Putamen (tissue), 1 donor: Measurements from ENCODE around the gene RPTOR.

Experiments used
- DNase-seq: peaks from one replicate; pipeline ENCODE4 v3.0.0-alpha.2; 2016; ENCODE audit warnings: low spot score

Gene RPTOR

DNA sequence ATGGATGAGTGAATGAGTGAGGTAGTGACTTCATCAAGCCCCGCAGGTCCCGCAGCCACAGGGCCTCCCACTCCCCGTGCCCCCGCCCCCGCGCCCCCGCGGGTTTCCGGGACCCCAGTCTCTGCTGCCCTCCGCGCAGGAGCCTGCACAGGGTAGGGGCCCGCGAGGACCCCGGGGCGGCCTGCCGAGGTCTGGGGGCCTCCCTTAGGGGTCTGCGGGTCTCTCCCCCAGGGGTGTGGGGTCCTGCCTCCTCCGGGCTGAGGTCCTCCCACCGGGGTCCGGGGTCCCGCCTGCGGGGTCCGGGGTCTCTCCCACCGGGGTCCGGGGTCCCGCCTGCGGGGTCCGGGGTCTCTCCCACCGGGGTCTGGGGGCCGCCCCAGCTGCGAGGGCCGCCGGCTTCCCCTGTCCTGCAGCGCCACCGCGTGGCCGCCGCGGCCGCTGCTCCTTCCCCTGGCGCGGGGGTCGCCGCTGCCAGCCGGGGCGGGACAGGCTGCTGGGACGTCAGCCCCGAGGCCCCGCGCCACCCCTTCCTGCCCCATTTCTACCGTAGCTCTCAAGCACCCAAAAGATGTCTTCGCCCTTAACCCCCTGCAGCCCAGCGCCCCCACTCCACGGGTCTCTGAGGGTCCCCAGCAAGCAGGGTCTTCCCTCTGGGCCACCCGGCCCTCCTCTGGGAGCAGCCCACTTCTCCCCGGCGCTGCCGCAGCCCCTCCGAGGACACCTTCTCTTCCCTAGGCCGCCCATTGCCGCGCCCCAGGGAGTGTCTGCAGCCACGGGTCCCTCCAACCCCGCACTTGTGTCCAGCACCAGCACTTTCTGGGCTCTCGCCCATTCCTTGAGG is 436.6 kb downstream of the RPTOR start:
- DNase-seq, result no peak

GRCh38 chr17:80981929-80982425 is 437.3 kb downstream of the RPTOR start:
- DNase-seq, result no peak

DNA sequence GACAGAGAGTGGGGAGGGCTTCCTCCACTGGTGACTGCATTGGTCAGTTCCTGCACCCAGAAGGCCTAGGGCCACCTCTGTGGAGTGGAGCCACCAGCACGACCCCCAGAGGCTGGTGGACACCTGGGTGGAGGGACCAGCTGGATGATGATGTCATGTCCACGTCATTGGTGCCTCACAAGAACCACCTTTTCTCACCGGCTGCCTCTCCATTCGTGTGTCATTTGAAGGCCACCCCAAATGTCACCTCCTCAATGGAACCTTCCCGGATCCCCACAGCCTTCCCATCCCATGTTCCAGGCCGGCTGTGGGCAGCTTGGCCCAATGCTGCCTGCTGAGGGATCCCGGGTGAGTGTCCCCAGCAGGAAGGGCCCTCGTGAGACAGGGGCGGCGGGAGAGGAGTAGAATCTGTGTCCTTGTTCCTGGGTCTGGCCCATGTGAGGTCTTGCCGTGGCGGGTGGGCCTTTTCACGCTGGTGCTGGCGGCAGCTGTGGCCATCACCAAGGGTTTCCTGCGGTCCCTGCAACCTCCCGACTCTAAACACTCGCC is 437.9 kb downstream of the RPTOR start:
- DNase-seq, result no peak

DNA sequence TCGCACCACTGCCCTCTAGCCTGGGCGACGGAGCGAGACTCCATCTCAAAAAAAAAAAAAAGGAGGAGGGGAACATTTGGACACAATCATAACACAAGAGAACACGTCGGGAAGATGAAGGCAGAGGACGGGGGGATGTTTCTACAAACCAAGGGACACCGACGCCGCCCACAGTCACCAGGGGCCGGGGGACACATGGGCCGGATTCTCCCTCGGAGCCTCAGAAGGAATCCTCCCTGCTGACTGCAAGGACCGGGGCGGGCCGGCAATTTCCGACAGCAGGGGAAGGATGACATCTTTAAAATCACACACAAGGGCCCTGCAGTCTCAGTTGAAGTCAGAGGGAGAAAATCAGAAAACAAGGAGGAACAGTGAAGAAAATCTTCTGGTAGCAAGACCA is 438.9 kb downstream of the RPTOR start:
- DNase-seq, result no peak

DNA sequence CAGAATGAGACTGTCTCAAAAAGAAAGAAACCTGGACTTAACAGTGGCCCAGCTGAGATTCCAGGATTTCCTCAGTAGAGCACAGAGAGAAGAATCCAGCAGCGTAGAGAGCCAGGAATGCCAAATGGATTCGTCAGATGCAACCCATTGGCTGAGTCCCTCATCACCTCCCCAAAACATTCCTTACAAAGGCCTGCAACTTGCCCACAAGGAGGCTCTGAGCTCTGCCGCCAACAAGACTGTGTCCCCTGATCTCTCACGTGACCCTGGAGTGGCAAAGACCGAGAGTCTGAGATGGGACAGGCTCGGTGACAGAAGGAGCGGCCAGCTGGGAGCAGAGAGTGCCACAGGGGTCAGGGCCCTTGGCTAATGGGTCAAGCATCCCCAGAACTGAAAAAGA is 440.1 kb downstream of the RPTOR start:
- DNase-seq, result no peak

- DNase-seq, result no peak
Measured at GRCh38 chr17:80986046-80986445, 441.4 kb downstream of the RPTOR start.

DNA sequence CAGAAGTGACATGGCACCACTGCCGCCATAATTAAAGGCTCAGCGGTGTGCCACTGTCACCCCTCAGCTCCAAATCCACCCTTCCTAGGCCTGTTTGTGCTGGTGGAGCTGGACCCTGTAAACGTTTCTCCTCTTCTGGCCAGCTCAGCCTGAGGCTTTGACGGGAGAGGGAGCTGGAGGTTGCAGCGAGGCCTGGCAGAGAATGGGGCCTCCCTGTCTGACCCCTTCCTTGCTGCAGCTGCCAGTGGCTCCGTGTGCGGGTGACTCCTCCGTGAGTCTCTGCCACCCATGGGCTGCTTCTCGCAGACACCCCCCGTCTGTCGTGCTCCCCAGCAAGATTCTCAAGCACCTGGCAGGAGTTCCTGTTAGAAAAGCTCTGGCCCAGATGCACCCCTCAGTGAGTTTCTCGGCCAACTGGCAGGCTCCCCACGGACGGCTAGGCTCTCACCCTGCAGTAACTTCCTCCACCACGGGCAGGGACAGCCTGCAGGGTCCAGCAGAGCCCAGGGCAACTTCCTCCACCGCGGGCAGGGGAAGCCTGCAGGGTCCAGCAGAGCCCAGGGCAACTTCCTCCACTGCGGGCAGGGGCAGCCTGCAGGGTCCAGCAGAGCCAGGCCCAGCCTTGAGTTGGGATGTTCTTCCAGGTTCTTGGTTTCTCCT is 442.3 kb downstream of the RPTOR start:
- DNase-seq, result no peak

DNA sequence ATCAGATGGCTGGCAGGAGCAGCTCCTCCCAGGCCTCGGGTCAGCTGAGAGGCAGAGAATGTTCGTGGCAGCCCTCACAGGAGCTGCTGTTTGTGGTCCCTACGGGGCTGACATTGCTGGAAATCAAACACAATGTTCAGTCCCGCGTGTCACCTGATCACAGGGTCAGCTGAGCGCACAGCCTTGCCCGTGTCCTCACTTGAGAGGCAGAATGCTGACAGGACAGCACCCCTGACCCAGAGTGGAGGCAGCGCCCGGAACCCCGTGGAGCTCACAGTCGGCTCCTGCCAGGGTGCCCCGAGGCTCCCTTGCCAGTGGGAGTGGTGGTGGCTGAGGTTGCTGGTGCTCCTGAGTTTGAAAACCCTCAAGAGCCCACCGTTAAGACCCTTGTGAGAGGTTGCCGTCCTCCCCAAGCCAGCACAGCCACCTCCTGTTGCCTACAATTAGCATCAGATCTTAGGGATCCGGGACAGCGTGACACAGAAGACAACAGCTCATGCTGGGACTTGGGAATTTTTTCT is 443.4 kb downstream of the RPTOR start:
- DNase-seq, result no peak

GRCh38 chr17:80989586-80989913 is 444.9 kb downstream of the RPTOR start:
- no peak for DNase-seq

- DNase-seq, result no peak
Measured at GRCh38 chr17:80990921-80991644, 446.4 kb downstream of the RPTOR start.

- DNase-seq, result peak; percentile 73
Measured at GRCh38 chr17:80991645-80992076, 447.0 kb downstream of the RPTOR start, which contains the start of gene CHMP6. TSS of gene CHMP6 (plus strand) at chr17:80991841. CDS start at chr17:80991919, 78 bp downstream.

DNA sequence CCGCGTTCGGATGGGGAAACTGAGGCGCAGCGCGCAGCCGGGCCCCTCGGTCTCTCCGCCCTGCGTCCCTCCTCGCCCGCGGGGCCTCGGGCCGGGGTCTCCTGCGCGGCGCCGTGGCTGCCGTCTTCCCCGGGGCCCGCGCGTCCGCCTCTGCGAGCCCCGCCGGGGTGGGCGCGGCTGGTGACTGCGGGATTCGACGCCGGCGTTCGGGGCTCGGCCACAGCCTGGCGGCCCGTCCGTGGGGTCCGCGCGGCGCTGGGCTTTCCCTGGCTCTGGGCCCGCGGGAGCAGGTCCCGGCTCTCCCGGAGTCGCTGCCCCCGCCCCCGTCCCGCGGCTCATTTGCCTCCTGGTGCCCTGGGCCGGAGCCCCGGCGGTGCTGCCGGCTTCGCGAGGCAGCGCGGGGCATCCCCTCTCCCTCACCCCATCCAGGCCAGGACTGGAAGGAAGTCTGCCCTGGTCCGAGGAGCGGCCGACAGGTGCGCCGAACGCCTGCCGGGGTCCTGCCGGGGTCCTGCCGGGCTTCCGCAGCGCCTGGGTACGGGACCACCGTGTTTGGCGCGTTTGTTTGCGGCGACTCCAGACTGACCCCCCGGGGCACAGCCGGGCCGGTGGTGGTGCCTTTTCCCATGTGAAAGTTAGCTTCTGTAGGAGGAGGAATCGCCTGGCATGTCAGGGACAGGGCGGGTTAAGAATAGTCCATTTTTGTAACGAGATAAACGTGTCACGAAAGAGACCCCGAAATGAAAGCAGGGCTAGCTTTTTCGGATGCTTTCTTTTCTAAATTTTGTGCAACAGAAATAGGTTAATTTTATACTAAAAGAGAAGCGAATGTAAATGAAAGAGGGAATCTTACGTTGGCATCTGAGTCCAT is 447.7 kb downstream of the RPTOR start:
- DNase-seq, result no peak

DNA sequence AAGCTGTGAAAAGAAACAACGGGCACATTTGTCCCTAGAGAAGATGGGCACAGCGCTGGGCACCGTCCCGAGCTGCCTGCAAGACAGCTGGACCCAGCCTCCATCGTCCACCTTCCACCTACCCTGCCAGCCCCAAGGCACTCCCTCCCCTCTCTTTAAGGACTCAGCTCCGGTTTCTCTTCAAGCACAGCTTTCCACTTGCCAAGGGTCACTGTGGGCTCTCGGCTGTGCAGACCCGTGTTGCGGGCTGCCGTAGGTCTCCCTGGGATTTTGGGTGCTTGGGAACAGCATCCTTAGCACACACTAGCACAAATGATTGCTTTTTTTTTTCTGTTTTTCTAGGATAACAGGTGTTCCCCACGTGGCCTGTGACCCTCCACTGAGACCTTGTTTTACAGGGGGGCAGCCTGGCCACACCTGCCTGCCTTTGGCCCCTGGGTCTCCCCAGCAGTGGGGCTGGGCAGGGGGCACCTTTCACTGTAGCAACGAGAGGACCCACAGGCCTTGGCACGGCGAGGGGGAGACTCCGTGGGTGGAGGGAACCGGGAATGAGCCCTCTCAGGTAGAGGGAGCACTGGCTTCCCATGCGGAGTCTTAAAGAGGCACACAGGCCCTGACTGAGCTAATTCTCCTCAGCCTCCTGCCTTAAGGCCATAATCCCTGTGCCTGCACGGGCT is 448.4 kb downstream of the RPTOR start:
- DNase-seq, result no peak

GRCh38 chr17:80995131-80995530 is 450.5 kb downstream of the RPTOR start:
- DNase-seq, result no peak

GRCh38 chr17:80996422-80997305 is 452.0 kb downstream of the RPTOR start:
- DNase-seq, result no peak

DNA sequence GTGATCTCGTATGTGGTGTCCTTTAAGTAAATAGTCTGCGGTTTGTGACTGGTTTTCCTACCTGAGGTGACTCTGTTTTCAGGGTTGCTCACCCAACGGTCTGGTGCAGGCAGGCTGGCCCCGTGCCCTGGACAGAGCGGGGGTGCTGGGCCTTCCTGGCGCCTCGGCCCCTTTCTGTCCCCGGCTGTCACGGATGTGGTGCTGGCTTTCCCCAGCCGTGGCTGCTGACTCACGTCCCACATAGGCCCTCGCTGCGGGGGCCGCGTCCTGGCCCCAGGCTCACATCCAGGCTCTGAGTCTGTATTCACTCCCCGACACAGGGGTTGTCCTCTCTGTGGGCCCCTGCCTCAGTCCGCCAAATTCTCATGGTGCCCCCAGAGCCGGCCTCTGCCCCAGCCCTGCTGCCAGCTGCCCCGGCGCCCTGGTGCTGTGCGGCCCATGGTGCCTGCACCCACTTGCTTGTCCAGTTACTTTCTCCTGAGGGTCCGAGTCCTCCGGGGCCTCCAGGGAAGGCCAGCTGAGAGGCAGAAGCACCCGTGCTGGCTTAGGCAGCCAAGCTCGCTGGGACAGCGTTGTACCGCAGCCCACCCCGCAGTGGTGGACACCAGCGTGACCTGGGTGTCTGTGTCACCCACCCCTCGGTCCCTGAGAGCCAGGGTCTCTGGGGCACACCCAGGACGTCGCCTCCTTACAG is 452.9 kb downstream of the RPTOR start:
- DNase-seq, result no peak

GRCh38 chr17:80998118-80998747 is 453.6 kb downstream of the RPTOR start:
- DNase-seq, result no peak

DNA sequence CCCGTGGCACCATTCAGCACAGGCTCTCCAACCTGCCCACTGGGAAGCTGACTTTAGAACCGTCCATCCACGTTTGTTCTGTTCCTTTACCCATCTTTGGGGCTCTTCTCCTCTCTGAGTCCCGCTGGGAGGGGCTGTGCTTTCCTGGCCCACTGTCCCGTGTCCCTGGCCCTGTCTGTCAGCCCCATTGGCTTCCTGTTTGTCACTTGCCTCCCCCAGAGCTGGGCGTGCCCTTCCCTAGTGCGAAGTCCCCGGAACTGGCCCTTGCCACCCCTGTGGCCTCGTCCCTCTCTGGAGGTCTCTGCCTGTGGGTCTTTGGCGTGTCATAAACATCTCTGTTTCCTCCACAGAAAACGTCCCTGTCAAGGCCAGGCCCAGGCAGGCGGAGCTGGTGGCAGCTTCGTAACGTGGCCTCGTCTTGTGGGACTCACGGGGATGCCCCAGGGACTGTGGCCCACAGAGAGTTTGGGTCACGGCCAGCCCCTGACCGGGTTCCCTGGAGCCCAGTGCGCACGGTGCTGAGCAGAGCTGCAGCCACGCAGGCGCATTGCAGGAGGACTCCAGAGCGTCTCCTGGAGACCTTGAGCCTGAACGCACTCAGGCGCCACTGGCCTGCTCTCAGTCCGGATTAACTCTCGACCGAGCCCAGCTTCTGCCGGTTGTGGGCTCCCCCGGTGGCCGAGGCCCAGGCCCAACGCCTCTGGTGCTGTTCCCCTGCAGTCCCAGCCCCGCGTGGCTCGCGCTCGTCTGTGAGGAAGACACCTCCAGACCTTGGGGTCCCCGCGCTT is 454.3 kb downstream of the RPTOR start:
- no peak for DNase-seq
